ENCODE measurements around the gene TMPRSS15.

GRCh38 chr21:18335651-18336236, 67.8 kb downstream of the TMPRSS15 start:
- no peak for TF ChIP-seq EZH2 (IDR thresholded peaks at IDR 0.05; ENCODE audit: insufficient read depth, low read length)
- no peak for TF ChIP-seq CTCF (IDR thresholded peaks at IDR 0.05; ENCODE audit: insufficient read depth, low read depth, low read length)
